Cardiac fibroblast (primary cell): ENCODE measurements around the gene HOXA7.

ENCODE experiments used
- DNase-seq, 2 donors: peaks; one replicate each; pipeline versions ENCODE4 v3.0.0 to v3.0.0-alpha.2; 2010; ENCODE audit warnings: low read depth in 2 of 2
- H3K4me3 ChIP-seq, 2 donors: replicated peaks in 1 of 2; 1 replicate in 1 of 2; 2 replicates in 1 of 2; pipeline ENCODE4 v1.5.1; 2011; ENCODE audit warnings: low read depth in 2 of 2, low read length in 2 of 2, mild to moderate bottlenecking in 2 of 2, moderate library complexity in 1 of 2
- CTCF ChIP-seq: IDR thresholded peaks from one replicate; pipeline ENCODE4 v1.5.1; 2011; ENCODE audit warnings: low read depth, mild to moderate bottlenecking, low read length, inconsistent platforms

HOXA7 gene

GRCh38 chr7:27198138-27198841 lies 41.8 kb upstream of the HOXA7 start:
- DNase-seq = no peak
- no peak for TF ChIP-seq CTCF
- H3K4me3 ChIP-seq = no peak overlapping the region

GRCh38 chr7:27197137-27198042 lies 40.9 kb upstream of the HOXA7 start:
- no peak for TF ChIP-seq CTCF
- no peak for DNase-seq
- no peak overlapping the region for H3K4me3 ChIP-seq

- DNase-seq = peak; percentile 82 to 84
- H3K4me3 ChIP-seq = no peak overlapping the region
- peak; percentile 74 for TF ChIP-seq CTCF
These were observed 39.9 kb upstream of the HOXA7 start for GRCh38 chr7:27196287-27196767.

GRCh38 chr7:27194686-27195379 lies 38.4 kb upstream of the HOXA7 start:
- TF ChIP-seq CTCF = no peak
- H3K4me3 ChIP-seq = no peak overlapping the region
- DNase-seq = no peak

GRCh38 chr7:27194002-27194352 lies 37.5 kb upstream of the HOXA7 start:
- no peak for TF ChIP-seq CTCF
- no peak for DNase-seq
- no peak overlapping the region for H3K4me3 ChIP-seq

- no peak for TF ChIP-seq CTCF
- no peak for DNase-seq
- H3K4me3 ChIP-seq = no peak overlapping the region
These were observed 37.0 kb upstream of the HOXA7 start for GRCh38 chr7:27193335-27194001.
